ENCODE results near the gene MUSTN1. TPM values are rescaled to one million over a fixed set of nuclear protein-coding genes. Genes with fewer than 3 reads are reported as not detected.
A peak's percentile ranks its signal among the peaks of the same experiment; 100 is the strongest.

The MUSTN1 gene
- total RNA-seq, 1 donor: not detected

DNA sequence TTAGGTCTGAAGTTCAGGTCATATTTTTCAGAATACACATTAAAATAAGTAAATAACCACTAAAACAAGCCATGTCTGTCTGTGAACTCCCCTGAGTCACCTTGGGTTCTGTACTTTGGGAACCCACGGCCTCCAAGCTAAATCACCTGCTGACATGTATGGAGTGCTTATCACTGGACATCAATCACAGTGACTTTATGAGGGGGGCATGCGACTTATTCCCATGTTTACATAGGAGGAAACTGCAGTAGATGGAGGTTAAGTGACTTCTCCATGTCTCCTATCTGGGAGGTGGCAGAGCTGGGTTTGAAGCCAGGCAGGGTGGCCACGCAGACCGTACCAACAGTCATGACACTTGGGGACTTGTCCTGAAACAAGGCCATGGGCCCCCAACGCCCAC, 12.5 kb downstream of the MUSTN1 start:
- DNase-seq (ENCODE audit: low read depth): no peak
- H3K4me3 ChIP-seq (ENCODE audit: low read depth, low read length): no peak overlapping the region
- TF ChIP-seq CTCF (IDR thresholded peaks at IDR 0.05; ENCODE audit: insufficient read depth, low read length): no peak

DNA sequence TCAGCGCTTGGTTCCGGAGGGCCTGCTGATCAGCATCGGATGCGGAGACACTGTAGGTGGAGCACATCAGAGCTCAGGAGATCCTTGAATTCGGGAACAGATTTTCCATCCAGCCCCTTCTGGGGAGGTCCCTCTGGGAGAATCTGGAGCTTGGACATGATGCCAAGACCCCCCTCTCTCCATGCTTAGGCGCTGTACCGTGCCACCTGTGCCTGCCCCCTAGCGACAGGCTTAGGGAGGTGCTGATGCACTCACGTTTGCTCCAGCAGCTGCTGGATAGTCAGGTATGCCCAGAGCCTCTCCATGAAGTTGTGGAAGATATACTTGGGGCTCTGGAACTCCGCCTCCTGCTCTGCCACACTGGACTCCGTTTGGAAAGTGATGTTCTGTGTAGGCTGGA, 14.1 kb downstream of the MUSTN1 start:
- H3K4me3 ChIP-seq (ENCODE audit: low read depth, low read length): no peak overlapping the region
- TF ChIP-seq CTCF (IDR thresholded peaks at IDR 0.05; ENCODE audit: insufficient read depth, low read length): peak; percentile 66
- no peak for DNase-seq (ENCODE audit: low read depth)

DNA sequence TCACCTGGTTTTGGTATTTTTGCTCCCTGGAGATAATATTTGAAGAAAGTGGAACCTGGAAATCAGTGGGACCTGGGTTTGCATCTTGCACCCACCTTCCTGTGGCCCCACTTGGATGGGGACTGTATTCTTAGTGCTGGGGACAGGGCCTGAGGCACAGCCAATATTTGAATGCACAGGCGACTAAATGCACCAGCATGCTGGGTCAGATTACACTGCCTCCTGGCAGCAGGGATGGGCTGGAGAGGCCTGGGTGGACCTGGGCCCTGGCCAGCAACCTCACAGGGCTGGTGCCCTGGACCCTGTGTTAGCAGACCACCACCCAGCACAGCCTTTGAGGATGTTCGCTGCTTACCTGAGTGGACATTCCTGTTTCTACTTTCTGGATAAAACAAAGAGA, 14.9 kb downstream of the MUSTN1 start:
- DNase-seq (ENCODE audit: low read depth): no peak
- H3K4me3 ChIP-seq (ENCODE audit: low read depth, low read length): no peak overlapping the region
- TF ChIP-seq CTCF (IDR thresholded peaks at IDR 0.05; ENCODE audit: insufficient read depth, low read length): no peak

DNA sequence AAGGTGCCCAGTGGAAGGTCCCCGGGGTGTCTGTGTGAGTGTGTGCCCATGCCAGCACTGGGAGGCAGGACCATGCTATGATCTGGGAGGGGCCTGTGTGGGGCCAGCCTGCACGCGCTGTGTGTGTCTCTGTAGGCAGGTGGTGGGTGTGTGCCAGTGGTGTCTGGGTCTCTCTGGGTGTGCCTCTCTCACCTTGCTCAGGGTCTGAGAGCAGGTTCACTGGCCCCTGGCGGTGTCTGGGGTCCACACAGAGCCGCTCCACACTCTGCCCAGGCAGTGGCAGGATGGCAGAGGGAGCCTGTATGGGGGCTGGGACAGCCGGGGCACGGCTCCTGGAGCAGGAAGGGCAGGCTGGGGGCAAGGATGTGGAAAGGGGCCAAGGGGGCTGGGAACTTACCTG, 17.0 kb downstream of the MUSTN1 start:
- DNase-seq (ENCODE audit: low read depth): no peak
- no peak for TF ChIP-seq CTCF (IDR thresholded peaks at IDR 0.05; ENCODE audit: insufficient read depth, low read length)
- no peak overlapping the region for H3K4me3 ChIP-seq (ENCODE audit: low read depth, low read length)

- DNase-seq (ENCODE audit: low read depth): no peak
- no peak for TF ChIP-seq CTCF (IDR thresholded peaks at IDR 0.05; ENCODE audit: insufficient read depth, low read length)
- H3K4me3 ChIP-seq (ENCODE audit: low read depth, low read length): no peak overlapping the region
These were observed 17.6 kb downstream of the MUSTN1 start for GRCh38 chr3:52817221-52817620.

- no peak overlapping the region for H3K4me3 ChIP-seq (ENCODE audit: low read depth, low read length)
- no peak for DNase-seq (ENCODE audit: low read depth)
- TF ChIP-seq CTCF (IDR thresholded peaks at IDR 0.05; ENCODE audit: insufficient read depth, low read length): no peak
These were observed 18.2 kb downstream of the MUSTN1 start for GRCh38 chr3:52816654-52817053.

- no peak for DNase-seq (ENCODE audit: low read depth)
- TF ChIP-seq CTCF (IDR thresholded peaks at IDR 0.05; ENCODE audit: insufficient read depth, low read length): no peak
- H3K4me3 ChIP-seq (ENCODE audit: low read depth, low read length): no peak overlapping the region
These were observed 18.6 kb downstream of the MUSTN1 start for GRCh38 chr3:52816199-52816598.
